HepG2 (cell line): Measurements from ENCODE around the gene PHC1. TPM values are rescaled to one million over a fixed set of nuclear protein-coding genes. Genes with fewer than 3 reads are reported as not detected.

ENCODE experiments used
- BCL3 ChIP-seq: sonication (generic); formaldehyde crosslinking; IDR thresholded peaks from 2 replicates; pipeline ENCODE4 v1.5.1; 2020; ENCODE audit warnings: mild to moderate bottlenecking, missing genetic modification reagents, moderate library complexity
- CENPX ChIP-seq: sonication (generic); formaldehyde crosslinking; IDR thresholded peaks from 2 replicates; pipeline ENCODE4 v1.9.0; 2021; ENCODE audit warnings: mild to moderate bottlenecking, missing genetic modification reagents, moderate library complexity
- FOSL1 ChIP-seq: sonication (generic); formaldehyde crosslinking; IDR thresholded peaks from 2 replicates; pipeline ENCODE4 v1.9.0; 2021; ENCODE audit warnings: missing genetic modification reagents, borderline replicate concordance
- FOXK2 ChIP-seq: fragments of 450-650 bp; IDR thresholded peaks from 2 replicates; pipeline ENCODE4 v1.6.1; 2016
- HIC2 ChIP-seq: sonication (generic); formaldehyde crosslinking; IDR thresholded peaks from 2 replicates; pipeline ENCODE4 v1.9.0; 2022; ENCODE audit warnings: low read depth, missing genetic modification reagents
- HNRNPLL ChIP-seq: fragments of 200-400 bp; formaldehyde crosslinking; IDR thresholded peaks from 2 replicates; pipeline ENCODE4 v1.6.1; 2017; ENCODE audit warnings: mild to moderate bottlenecking, low read depth, low read length; ENCODE audit not compliant: poor library complexity, severe bottlenecking
- HNRNPUL1 ChIP-seq: fragments of 200-400 bp; formaldehyde crosslinking; IDR thresholded peaks from 2 replicates; pipeline ENCODE4 v1.6.1; 2017; ENCODE audit warnings: low read depth, mild to moderate bottlenecking, low read length, moderate library complexity
- IKZF5 ChIP-seq: IDR thresholded peaks from 2 replicates; pipeline ENCODE4 v1.6.1; 2018; ENCODE audit warnings: missing genetic modification reagents, mild to moderate bottlenecking, missing compliant biosample characterization
- MBNL3 ChIP-seq: fragments of 250-450 bp; sonication (Bioruptor Pico); conservative IDR thresholded peaks from 2 replicates; pipeline ENCODE4 v1.8.0; 2022; ENCODE audit warnings: mild to moderate bottlenecking, inconsistent platforms
- MEIS2 ChIP-seq: sonication (generic); formaldehyde crosslinking; IDR thresholded peaks from 2 replicates; pipeline ENCODE4 v1.9.0; 2021; ENCODE audit warnings: mild to moderate bottlenecking, missing genetic modification reagents
- PAX8 ChIP-seq: sonication (generic); formaldehyde crosslinking; IDR thresholded peaks from 2 replicates; pipeline ENCODE4 v1.8.0; 2022; ENCODE audit warnings: mild to moderate bottlenecking, missing genetic modification reagents, borderline replicate concordance
- RBFOX2 ChIP-seq: fragments of 200-400 bp; formaldehyde crosslinking; IDR thresholded peaks from 2 replicates; pipeline ENCODE4 v1.6.1; 2017; ENCODE audit warnings: low read depth, mild to moderate bottlenecking, low read length
- RFXANK ChIP-seq: IDR thresholded peaks from 2 replicates; pipeline ENCODE4 v1.6.1; 2016
- SMAD1 ChIP-seq: sonication (generic); formaldehyde crosslinking; IDR thresholded peaks from 2 replicates; pipeline ENCODE4 v1.4.0; 2020; ENCODE audit warnings: missing genetic modification reagents, low read depth, mild to moderate bottlenecking, borderline replicate concordance
- TCF7 ChIP-seq: sonication (generic); IDR thresholded peaks from 2 replicates; pipeline ENCODE4 v1.6.1; 2016; ENCODE audit warnings: antibody characterized with exemption, low read depth
- TFE3 ChIP-seq: IDR thresholded peaks from 2 replicates; pipeline ENCODE4 v1.6.1; 2016
- USF2 ChIP-seq, 2 experiments: sonication (generic) in 1 of 2; formaldehyde crosslinking in 1 of 2; IDR thresholded peaks; 2 replicates each; pipeline versions ENCODE4 v1.5.1 to v1.6.1; 2011 to 2020; ENCODE audit warnings: borderline replicate concordance in 1 of 2, low read depth in 1 of 2, low read length in 1 of 2, mild to moderate bottlenecking in 1 of 2, missing genetic modification reagents in 1 of 2, moderate library complexity in 1 of 2
- YEATS2 ChIP-seq: sonication (generic); formaldehyde crosslinking; IDR thresholded peaks from 2 replicates; pipeline ENCODE4 v1.4.0; 2020; ENCODE audit warnings: missing genetic modification reagents, borderline replicate concordance
- ZNF598 ChIP-seq: sonication (generic); formaldehyde crosslinking; IDR thresholded peaks from 2 replicates; pipeline ENCODE4 v1.5.1; 2020; ENCODE audit warnings: mild to moderate bottlenecking, missing genetic modification reagents, borderline replicate concordance
- ZNF83 ChIP-seq: sonication (generic); formaldehyde crosslinking; IDR thresholded peaks from 2 replicates; pipeline ENCODE4 v1.4.0; 2020; ENCODE audit warnings: missing genetic modification reagents, mild to moderate bottlenecking, borderline replicate concordance
- polyA plus RNA-seq, 8 experiments: library from polyadenylated mRNA; depleted of rRNA in 3 of 8; stranded (reverse) in 7 of 8; unstranded in 1 of 8; fragments of >200 nt; fragmentation: Illumina TruSeq in 4 of 8; extraction: Trizol in 4 of 8; gene quantifications; 2 replicates each; pipeline versions ENCODE4 v1.2.1 to v1.2.3, GENCODE V29; 2011 to 2016; ENCODE audit warnings: low read depth in 4 of 8, missing spikeins in 1 of 8, mixed read lengths in 1 of 8; ENCODE audit not compliant: insufficient read depth in 1 of 8
- total RNA-seq, 5 experiments: library from RNA; depleted of rRNA; stranded (reverse); fragments of >200 nt; fragmentation: Illumina TruSeq; extraction: Trizol; gene quantifications; 2 replicates each; pipeline ENCODE4 v1.2.3, GENCODE V29; 2016; ENCODE audit warnings: low read depth in 1 of 5

The PHC1 gene
- total and polyA plus RNA-seq, 2 of the 13 experiments (the other 11 are each of a cell fraction or from before 2014, with no cell fraction given) = 9.4 to 35.0 TPM

- TF ChIP-seq PAX8 (CRISPR knock-in tag) = peak; percentile 51; the same call in 1 of the 2 replicates
- TF ChIP-seq CENPX (CRISPR knock-in tag) = no peak
- TF ChIP-seq FOXK2 = no peak
- no peak for TF ChIP-seq MBNL3 (CRISPR knock-in tag)
- TF ChIP-seq HNRNPUL1 = no peak
- peak; percentile 71; the same call in 1 of the 2 replicates for TF ChIP-seq RFXANK (CRISPR knock-in tag)
- 0 out of 2 replicates have a peak, but pooled peaks have one; percentile 17 for TF ChIP-seq FOSL1 (CRISPR knock-in tag)
- peak; percentile 79 for TF ChIP-seq RBFOX2
- TF ChIP-seq TCF7 = no peak
- peak; percentile 58; the same call in 1 of the 2 replicates for TF ChIP-seq ZNF598
- peak; percentile 81 for TF ChIP-seq BCL3 (CRISPR knock-in tag)
- TF ChIP-seq USF2 (IDR thresholded peaks at IDR 0.05; ENCODE audit: low read depth, low read length) = peak; percentile 84
- peak; percentile 95 for TF ChIP-seq USF2 (CRISPR knock-in tag; IDR thresholded peaks at IDR 0.05; ENCODE audit: borderline replicate concordance)
- no peak for TF ChIP-seq ZNF83
- TF ChIP-seq SMAD1 (CRISPR knock-in tag) = 0 out of 2 replicates have a peak, but pooled peaks have one; percentile 83
- TF ChIP-seq YEATS2 = peak; percentile 68
- no peak for TF ChIP-seq HIC2
- TF ChIP-seq HNRNPLL = peak; percentile 77
- peak; percentile 94 for TF ChIP-seq TFE3
- peak; percentile 69 for TF ChIP-seq MEIS2 (CRISPR knock-in tag)
- peak; percentile 83 for TF ChIP-seq IKZF5
These were observed 35.3 kb downstream of the PHC1 start, which contains the start of gene M6PR (continued) for GRCh38 chr12:8949342-8950220.
